Activated naive CD8-positive, alpha-beta T cell (primary cell): ENCODE results near the gene MRPS6.
A peak's percentile ranks its signal among the peaks of the same experiment; 100 is the strongest.

ENCODE experiments used
- H3K27ac Mint-ChIP-seq: one replicate; pipeline ENCODE4 v1.8.0; 2021; ENCODE audit warnings: mixed read lengths
- H3K27me3 Mint-ChIP-seq: one replicate; pipeline ENCODE4 v1.8.0; 2021; ENCODE audit warnings: mixed read lengths
- H3K36me3 Mint-ChIP-seq: one replicate; pipeline ENCODE4 v1.8.0; 2021; ENCODE audit warnings: mixed read lengths
- H3K4me1 Mint-ChIP-seq: one replicate; pipeline ENCODE4 v1.8.0; 2021; ENCODE audit warnings: low read depth, mixed read lengths
- H3K4me3 Mint-ChIP-seq: one replicate; pipeline ENCODE4 v1.8.0; 2021; ENCODE audit warnings: mild to moderate bottlenecking, mixed read lengths
- H3K9me3 Mint-ChIP-seq: one replicate; pipeline ENCODE4 v1.8.0; 2021; ENCODE audit warnings: low read depth, mixed read lengths

Gene MRPS6

GRCh38 chr21:34148826-34149558 is 75.6 kb downstream of the MRPS6 start:
- H3K36me3 Mint-ChIP-seq, result peaks cover 24% of the 10 kb centered on the region
- H3K4me3 Mint-ChIP-seq, result no peak overlapping the region
- H3K4me1 Mint-ChIP-seq, result peaks cover 14% of the 10 kb centered on the region
- H3K27me3 Mint-ChIP-seq, result no peaks in the 10 kb centered on the region
- peaks cover 3% of the 10 kb centered on the region for H3K9me3 Mint-ChIP-seq
- no peak overlapping the region for H3K27ac Mint-ChIP-seq

- Mint-ChIP-seq H3K27me3 (no peaks in the 10 kb centered on the region), H3K36me3 (peaks cover 19% of the 10 kb centered on the region), H3K27ac (no peak overlapping the region), H3K9me3 (peaks cover 3% of the 10 kb centered on the region), H3K4me1 (peaks cover 28% of the 10 kb centered on the region), H3K4me3 (no peak overlapping the region)
These were observed 79.1 kb downstream of the MRPS6 start for GRCh38 chr21:34152500-34152899.

- Mint-ChIP-seq H3K9me3 (peaks cover 3% of the 10 kb centered on the region), H3K27ac (peak overlapping the region; percentile 16), H3K36me3 (peaks cover 16% of the 10 kb centered on the region), H3K4me3 (no peak overlapping the region), H3K4me1 (peaks cover 28% of the 10 kb centered on the region), H3K27me3 (no peaks in the 10 kb centered on the region)
These were observed 81.5 kb downstream of the MRPS6 start for GRCh38 chr21:34154878-34155277.

GRCh38 chr21:34156957-34157356 is 83.6 kb downstream of the MRPS6 start:
- H3K4me1 Mint-ChIP-seq, result peaks cover 28% of the 10 kb centered on the region
- no peak overlapping the region for H3K27ac Mint-ChIP-seq
- H3K4me3 Mint-ChIP-seq, result no peak overlapping the region
- no peaks in the 10 kb centered on the region for H3K27me3 Mint-ChIP-seq
- peaks cover 3% of the 10 kb centered on the region for H3K9me3 Mint-ChIP-seq
- H3K36me3 Mint-ChIP-seq, result peaks cover 17% of the 10 kb centered on the region

- Mint-ChIP-seq H3K27me3 (no peaks in the 10 kb centered on the region), H3K36me3 (peaks cover 18% of the 10 kb centered on the region), H3K27ac (no peak overlapping the region), H3K4me3 (no peak overlapping the region), H3K4me1 (peaks cover 25% of the 10 kb centered on the region), H3K9me3 (peaks cover 4% of the 10 kb centered on the region)
These were observed 84.1 kb downstream of the MRPS6 start for GRCh38 chr21:34157521-34157920.

- Mint-ChIP-seq H3K27ac (no peak overlapping the region), H3K9me3 (peaks cover 4% of the 10 kb centered on the region), H3K36me3 (peaks cover 21% of the 10 kb centered on the region), H3K27me3 (no peaks in the 10 kb centered on the region), H3K4me1 (peaks cover 13% of the 10 kb centered on the region), H3K4me3 (no peak overlapping the region)
These were observed 85.8 kb downstream of the MRPS6 start for GRCh38 chr21:34158866-34159835.

- Mint-ChIP-seq H3K27me3 (no peaks in the 10 kb centered on the region), H3K4me3 (no peak overlapping the region), H3K9me3 (peaks cover 17% of the 10 kb centered on the region), H3K36me3 (peaks cover 46% of the 10 kb centered on the region), H3K4me1 (no peaks in the 10 kb centered on the region), H3K27ac (no peak overlapping the region)
These were observed 93.1 kb downstream of the MRPS6 start for GRCh38 chr21:34166468-34166867.

- peaks cover 44% of the 10 kb centered on the region for H3K9me3 Mint-ChIP-seq
- no peaks in the 10 kb centered on the region for H3K27me3 Mint-ChIP-seq
- H3K27ac Mint-ChIP-seq, result no peak overlapping the region
- no peak overlapping the region for H3K4me3 Mint-ChIP-seq
- no peaks in the 10 kb centered on the region for H3K4me1 Mint-ChIP-seq
- H3K36me3 Mint-ChIP-seq, result peaks cover 41% of the 10 kb centered on the region
These were observed 97.5 kb downstream of the MRPS6 start for GRCh38 chr21:34170886-34171285.

GRCh38 chr21:34174470-34174869 is 101.1 kb downstream of the MRPS6 start:
- H3K4me1 Mint-ChIP-seq, result no peaks in the 10 kb centered on the region
- H3K4me3 Mint-ChIP-seq, result no peak overlapping the region
- no peaks in the 10 kb centered on the region for H3K27me3 Mint-ChIP-seq
- peaks cover 33% of the 10 kb centered on the region for H3K36me3 Mint-ChIP-seq
- H3K9me3 Mint-ChIP-seq, result peaks cover 42% of the 10 kb centered on the region
- no peak overlapping the region for H3K27ac Mint-ChIP-seq

- peaks cover 34% of the 10 kb centered on the region for H3K9me3 Mint-ChIP-seq
- H3K27ac Mint-ChIP-seq, result no peak overlapping the region
- H3K27me3 Mint-ChIP-seq, result no peaks in the 10 kb centered on the region
- no peaks in the 10 kb centered on the region for H3K4me1 Mint-ChIP-seq
- peaks cover 24% of the 10 kb centered on the region for H3K36me3 Mint-ChIP-seq
- no peak overlapping the region for H3K4me3 Mint-ChIP-seq
These were observed 103.1 kb downstream of the MRPS6 start for GRCh38 chr21:34176448-34176847.

- peaks cover 22% of the 10 kb centered on the region for H3K9me3 Mint-ChIP-seq
- H3K4me3 Mint-ChIP-seq, result no peak overlapping the region
- no peaks in the 10 kb centered on the region for H3K27me3 Mint-ChIP-seq
- H3K4me1 Mint-ChIP-seq, result no peaks in the 10 kb centered on the region
- peaks cover 21% of the 10 kb centered on the region for H3K36me3 Mint-ChIP-seq
- H3K27ac Mint-ChIP-seq, result peak overlapping the region; percentile 11
These were observed 104.7 kb downstream of the MRPS6 start for GRCh38 chr21:34177919-34178567.

- H3K9me3 Mint-ChIP-seq, result peaks cover 15% of the 10 kb centered on the region
- H3K27me3 Mint-ChIP-seq, result no peaks in the 10 kb centered on the region
- no peak overlapping the region for H3K4me3 Mint-ChIP-seq
- peaks cover 21% of the 10 kb centered on the region for H3K36me3 Mint-ChIP-seq
- H3K27ac Mint-ChIP-seq, result no peak overlapping the region
- H3K4me1 Mint-ChIP-seq, result no peaks in the 10 kb centered on the region
These were observed 106.0 kb downstream of the MRPS6 start for GRCh38 chr21:34179204-34179935.

- Mint-ChIP-seq H3K4me1 (no peaks in the 10 kb centered on the region), H3K4me3 (no peak overlapping the region), H3K27ac (no peak overlapping the region), H3K36me3 (peaks cover 14% of the 10 kb centered on the region), H3K27me3 (no peaks in the 10 kb centered on the region), H3K9me3 (peaks cover 7% of the 10 kb centered on the region)
These were observed 107.0 kb downstream of the MRPS6 start for GRCh38 chr21:34180407-34180806.

- Mint-ChIP-seq H3K36me3 (peaks cover 13% of the 10 kb centered on the region), H3K27me3 (no peaks in the 10 kb centered on the region), H3K4me3 (no peak overlapping the region), H3K27ac (no peak overlapping the region), H3K4me1 (no peaks in the 10 kb centered on the region), H3K9me3 (peaks cover 2% of the 10 kb centered on the region)
These were observed 107.5 kb downstream of the MRPS6 start for GRCh38 chr21:34180826-34181359.
